Calu3 (cell line): ENCODE results near the gene COL5A1. TPM values are rescaled to one million over a fixed set of nuclear protein-coding genes. Genes with fewer than 3 reads are reported as not detected.

Experiments
- BruUV-seq: library from RNA; stranded (reverse); fragments of 400-500 nt; replicated peaks from 2 replicates; lab custom pipeline; 2021; lab: Mats Ljungman, UMichigan
- CTCF ChIA-PET: fragments of 300-600 bp; sonication (Branson Sonifier 250); formaldehyde crosslinking; loops from one replicate; lab custom pipeline; 2022; ENCODE audit warnings: antibody characterized with exemption; lab: Charles Lee
- DNase-seq: peaks from one replicate; pipeline ENCODE4 v3.0.0; 2022
- H3K27ac Mint-ChIP-seq: one replicate; pipeline ENCODE4 v1.8.0; 2022; ENCODE audit warnings: mixed read lengths; ENCODE audit not compliant: unreplicated experiment
- H3K27me3 Mint-ChIP-seq: one replicate; pipeline ENCODE4 v1.8.0; 2022; ENCODE audit warnings: mixed read lengths; ENCODE audit not compliant: unreplicated experiment
- H3K36me3 Mint-ChIP-seq: one replicate; pipeline ENCODE4 v1.8.0; 2022; ENCODE audit warnings: mild to moderate bottlenecking, moderate library complexity, mixed read lengths; ENCODE audit not compliant: insufficient read depth, unreplicated experiment
- H3K4me1 Mint-ChIP-seq: one replicate; pipeline ENCODE4 v1.8.0; 2022; ENCODE audit warnings: mild to moderate bottlenecking, low read depth, mixed read lengths; ENCODE audit not compliant: unreplicated experiment
- H3K4me3 Mint-ChIP-seq: one replicate; pipeline ENCODE4 v1.8.0; 2022; ENCODE audit warnings: mild to moderate bottlenecking, low read depth, moderate library complexity, mixed read lengths; ENCODE audit not compliant: unreplicated experiment
- H3K9me3 Mint-ChIP-seq: one replicate; pipeline ENCODE4 v1.8.0; 2022; ENCODE audit warnings: low read depth, mixed read lengths; ENCODE audit not compliant: unreplicated experiment
- intact Hi-C: fragments of 100-400 bp; cut with micrococcal nuclease; formaldehyde crosslinking; loops from one replicate; pipeline ENCODE4 v1.10.0; 2022; ENCODE audit not compliant: unreplicated experiment
- total RNA-seq: library from RNA; stranded (reverse); gene quantifications from 2 replicates; pipeline ENCODE4 v1.2.3, GENCODE V29; 2022
- TF ChIP-seq, protein P1 (sequence below): fragments of 200-600 bp; IDR thresholded peaks from one replicate; pipeline ENCODE4 v1.8.0; 2022; ENCODE audit warnings: antibody characterized with exemption; ENCODE audit not compliant: unreplicated experiment

The COL5A1 gene
- total RNA-seq, 1 experiment from 2014 or later = not detected

- Mint-ChIP-seq H3K36me3 (no peaks in the 10 kb centered on the region), H3K4me1 (no peaks in the 10 kb centered on the region), H3K4me3 (no peak overlapping the region), H3K27me3 (no peaks in the 10 kb centered on the region), H3K27ac (no peak overlapping the region), H3K9me3 (no peaks in the 10 kb centered on the region)
- TF ChIP-seq, protein P1, sequence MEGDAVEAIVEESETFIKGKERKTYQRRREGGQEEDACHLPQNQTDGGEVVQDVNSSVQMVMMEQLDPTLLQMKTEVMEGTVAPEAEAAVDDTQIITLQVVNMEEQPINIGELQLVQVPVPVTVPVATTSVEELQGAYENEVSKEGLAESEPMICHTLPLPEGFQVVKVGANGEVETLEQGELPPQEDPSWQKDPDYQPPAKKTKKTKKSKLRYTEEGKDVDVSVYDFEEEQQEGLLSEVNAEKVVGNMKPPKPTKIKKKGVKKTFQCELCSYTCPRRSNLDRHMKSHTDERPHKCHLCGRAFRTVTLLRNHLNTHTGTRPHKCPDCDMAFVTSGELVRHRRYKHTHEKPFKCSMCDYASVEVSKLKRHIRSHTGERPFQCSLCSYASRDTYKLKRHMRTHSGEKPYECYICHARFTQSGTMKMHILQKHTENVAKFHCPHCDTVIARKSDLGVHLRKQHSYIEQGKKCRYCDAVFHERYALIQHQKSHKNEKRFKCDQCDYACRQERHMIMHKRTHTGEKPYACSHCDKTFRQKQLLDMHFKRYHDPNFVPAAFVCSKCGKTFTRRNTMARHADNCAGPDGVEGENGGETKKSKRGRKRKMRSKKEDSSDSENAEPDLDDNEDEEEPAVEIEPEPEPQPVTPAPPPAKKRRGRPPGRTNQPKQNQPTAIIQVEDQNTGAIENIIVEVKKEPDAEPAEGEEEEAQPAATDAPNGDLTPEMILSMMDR = no peak
- BruUV-seq = no TSS peak
- no peak for DNase-seq
- intact Hi-C loops = no loop called here
- CTCF ChIA-PET = no interaction called here
Observed at GRCh38 chr9:134837529-134837928, 195.9 kb downstream of the COL5A1 start.

- DNase-seq = no peak
- H3K27me3 Mint-ChIP-seq = no peaks in the 10 kb centered on the region
- H3K27ac Mint-ChIP-seq = no peak overlapping the region
- TF ChIP-seq, protein P1 = no peak
- intact Hi-C loops = no loop called here
- no peaks in the 10 kb centered on the region for H3K9me3 Mint-ChIP-seq
- CTCF ChIA-PET = no interaction called here
- H3K4me3 Mint-ChIP-seq = no peak overlapping the region
- H3K36me3 Mint-ChIP-seq = no peaks in the 10 kb centered on the region
- no peaks in the 10 kb centered on the region for H3K4me1 Mint-ChIP-seq
- no TSS peak for BruUV-seq
Observed at GRCh38 chr9:134838651-134839454, 197.2 kb downstream of the COL5A1 start.

GRCh38 chr9:134839455-134840125, 198.0 kb downstream of the COL5A1 start:
- intact Hi-C loops = no loop called here
- Mint-ChIP-seq H3K27ac (no peak overlapping the region), H3K36me3 (no peaks in the 10 kb centered on the region), H3K4me3 (no peak overlapping the region), H3K9me3 (no peaks in the 10 kb centered on the region), H3K4me1 (no peaks in the 10 kb centered on the region), H3K27me3 (no peaks in the 10 kb centered on the region)
- DNase-seq = no peak
- BruUV-seq = no TSS peak
- CTCF ChIA-PET = no interaction called here
- TF ChIP-seq, protein P1 = no peak

GRCh38 chr9:134840511-134840910, 198.9 kb downstream of the COL5A1 start:
- H3K4me3 Mint-ChIP-seq = no peak overlapping the region
- CTCF ChIA-PET = no interaction called here
- H3K9me3 Mint-ChIP-seq = no peaks in the 10 kb centered on the region
- intact Hi-C loops = no loop called here
- H3K36me3 Mint-ChIP-seq = no peaks in the 10 kb centered on the region
- TF ChIP-seq, protein P1 = no peak
- no TSS peak for BruUV-seq
- H3K4me1 Mint-ChIP-seq = no peaks in the 10 kb centered on the region
- no peak overlapping the region for H3K27ac Mint-ChIP-seq
- no peak for DNase-seq
- H3K27me3 Mint-ChIP-seq = no peaks in the 10 kb centered on the region
